A549 (cell line): ENCODE measurements around the gene PIP5K1B.

Experiments
- KDM5A ChIP-seq: fragments of 200-600 bp; sonication (generic); IDR thresholded peaks from 2 replicates; pipeline ENCODE4 v1.6.1; 2016; ENCODE audit warnings: antibody characterized with exemption, mild to moderate bottlenecking
- MYC ChIP-seq: IDR thresholded peaks from 2 replicates; pipeline ENCODE4 v1.6.1; 2012; ENCODE audit warnings: mild to moderate bottlenecking, inconsistent platforms, low read length, improper control_type of control experiment, borderline replicate concordance
- NR3C1 ChIP-seq: fragments of >200 bp; sonication (Bioruptor Twin); formaldehyde crosslinking; IDR thresholded peaks from 3 replicates; pipeline ENCODE4 v1.6.1; 2017
- POLR2A ChIP-seq: IDR thresholded peaks from 2 replicates; pipeline ENCODE4 v1.6.1; 2012; ENCODE audit warnings: mild to moderate bottlenecking, low read length
- RFX5 ChIP-seq: fragments of 450-650 bp; IDR thresholded peaks from 2 replicates; pipeline ENCODE4 v1.7.1; 2014; ENCODE audit warnings: antibody characterized with exemption, mild to moderate bottlenecking, moderate library complexity
- ZFP36 ChIP-seq: fragments of 450-650 bp; IDR thresholded peaks from 2 replicates; pipeline ENCODE4 v1.6.1; 2014; ENCODE audit warnings: borderline replicate concordance; ENCODE audit not compliant: partially characterized antibody
- TF ChIP-seq, protein P1 (sequence below): fragments of >200 bp; sonication (Bioruptor Twin); formaldehyde crosslinking; IDR thresholded peaks from 3 replicates; pipeline ENCODE4 v1.5.1; 2016
- TF ChIP-seq, protein P2 (sequence below): IDR thresholded peaks from 2 replicates; pipeline ENCODE4 v1.6.1; 2012; ENCODE audit warnings: low read depth, borderline replicate concordance

DNA sequence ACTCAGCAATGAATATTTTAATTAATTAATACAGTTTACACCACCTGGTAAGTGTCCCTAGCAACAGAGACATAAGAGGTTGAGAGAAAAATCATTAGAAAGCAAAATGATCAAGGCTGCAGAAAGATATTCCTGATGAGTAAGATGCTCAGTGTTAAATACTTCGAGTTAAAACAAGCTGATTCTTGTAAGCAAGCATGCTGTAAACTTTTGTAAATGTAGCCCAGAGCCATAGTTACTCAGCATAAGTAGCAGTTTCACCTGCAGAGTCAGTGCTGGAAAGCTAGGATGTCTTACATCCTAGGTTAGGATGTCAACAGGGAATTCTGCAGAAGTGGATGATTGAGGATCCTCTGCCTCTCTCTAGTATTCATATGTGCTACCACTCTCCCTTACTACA, 304.7 kb downstream of the PIP5K1B start:
- TF ChIP-seq NR3C1 (no peak), KDM5A (no peak), POLR2A (no peak), RFX5 (no peak), ZFP36 (no peak), MYC (no peak)
- TF ChIP-seq, protein P1, sequence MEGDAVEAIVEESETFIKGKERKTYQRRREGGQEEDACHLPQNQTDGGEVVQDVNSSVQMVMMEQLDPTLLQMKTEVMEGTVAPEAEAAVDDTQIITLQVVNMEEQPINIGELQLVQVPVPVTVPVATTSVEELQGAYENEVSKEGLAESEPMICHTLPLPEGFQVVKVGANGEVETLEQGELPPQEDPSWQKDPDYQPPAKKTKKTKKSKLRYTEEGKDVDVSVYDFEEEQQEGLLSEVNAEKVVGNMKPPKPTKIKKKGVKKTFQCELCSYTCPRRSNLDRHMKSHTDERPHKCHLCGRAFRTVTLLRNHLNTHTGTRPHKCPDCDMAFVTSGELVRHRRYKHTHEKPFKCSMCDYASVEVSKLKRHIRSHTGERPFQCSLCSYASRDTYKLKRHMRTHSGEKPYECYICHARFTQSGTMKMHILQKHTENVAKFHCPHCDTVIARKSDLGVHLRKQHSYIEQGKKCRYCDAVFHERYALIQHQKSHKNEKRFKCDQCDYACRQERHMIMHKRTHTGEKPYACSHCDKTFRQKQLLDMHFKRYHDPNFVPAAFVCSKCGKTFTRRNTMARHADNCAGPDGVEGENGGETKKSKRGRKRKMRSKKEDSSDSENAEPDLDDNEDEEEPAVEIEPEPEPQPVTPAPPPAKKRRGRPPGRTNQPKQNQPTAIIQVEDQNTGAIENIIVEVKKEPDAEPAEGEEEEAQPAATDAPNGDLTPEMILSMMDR = no peak
- TF ChIP-seq, protein P2, sequence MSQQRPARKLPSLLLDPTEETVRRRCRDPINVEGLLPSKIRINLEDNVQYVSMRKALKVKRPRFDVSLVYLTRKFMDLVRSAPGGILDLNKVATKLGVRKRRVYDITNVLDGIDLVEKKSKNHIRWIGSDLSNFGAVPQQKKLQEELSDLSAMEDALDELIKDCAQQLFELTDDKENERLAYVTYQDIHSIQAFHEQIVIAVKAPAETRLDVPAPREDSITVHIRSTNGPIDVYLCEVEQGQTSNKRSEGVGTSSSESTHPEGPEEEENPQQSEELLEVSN = no peak
